ENCODE results near the gene IRF9.
A peak's percentile ranks its signal among the peaks of the same experiment; 100 is the strongest.

Gene IRF9

GRCh38 chr14:24213866-24214662 is 53.0 kb downstream of the IRF9 start:
- TF ChIP-seq, protein P1, sequence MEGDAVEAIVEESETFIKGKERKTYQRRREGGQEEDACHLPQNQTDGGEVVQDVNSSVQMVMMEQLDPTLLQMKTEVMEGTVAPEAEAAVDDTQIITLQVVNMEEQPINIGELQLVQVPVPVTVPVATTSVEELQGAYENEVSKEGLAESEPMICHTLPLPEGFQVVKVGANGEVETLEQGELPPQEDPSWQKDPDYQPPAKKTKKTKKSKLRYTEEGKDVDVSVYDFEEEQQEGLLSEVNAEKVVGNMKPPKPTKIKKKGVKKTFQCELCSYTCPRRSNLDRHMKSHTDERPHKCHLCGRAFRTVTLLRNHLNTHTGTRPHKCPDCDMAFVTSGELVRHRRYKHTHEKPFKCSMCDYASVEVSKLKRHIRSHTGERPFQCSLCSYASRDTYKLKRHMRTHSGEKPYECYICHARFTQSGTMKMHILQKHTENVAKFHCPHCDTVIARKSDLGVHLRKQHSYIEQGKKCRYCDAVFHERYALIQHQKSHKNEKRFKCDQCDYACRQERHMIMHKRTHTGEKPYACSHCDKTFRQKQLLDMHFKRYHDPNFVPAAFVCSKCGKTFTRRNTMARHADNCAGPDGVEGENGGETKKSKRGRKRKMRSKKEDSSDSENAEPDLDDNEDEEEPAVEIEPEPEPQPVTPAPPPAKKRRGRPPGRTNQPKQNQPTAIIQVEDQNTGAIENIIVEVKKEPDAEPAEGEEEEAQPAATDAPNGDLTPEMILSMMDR (conservative IDR thresholded peaks at IDR 0.05; ENCODE audit: low read length): no peak
- no peak for DNase-seq (ENCODE audit: low read depth)
- H3K4me3 ChIP-seq (ENCODE audit: low read length): peak overlapping the region; percentile 88

DNA sequence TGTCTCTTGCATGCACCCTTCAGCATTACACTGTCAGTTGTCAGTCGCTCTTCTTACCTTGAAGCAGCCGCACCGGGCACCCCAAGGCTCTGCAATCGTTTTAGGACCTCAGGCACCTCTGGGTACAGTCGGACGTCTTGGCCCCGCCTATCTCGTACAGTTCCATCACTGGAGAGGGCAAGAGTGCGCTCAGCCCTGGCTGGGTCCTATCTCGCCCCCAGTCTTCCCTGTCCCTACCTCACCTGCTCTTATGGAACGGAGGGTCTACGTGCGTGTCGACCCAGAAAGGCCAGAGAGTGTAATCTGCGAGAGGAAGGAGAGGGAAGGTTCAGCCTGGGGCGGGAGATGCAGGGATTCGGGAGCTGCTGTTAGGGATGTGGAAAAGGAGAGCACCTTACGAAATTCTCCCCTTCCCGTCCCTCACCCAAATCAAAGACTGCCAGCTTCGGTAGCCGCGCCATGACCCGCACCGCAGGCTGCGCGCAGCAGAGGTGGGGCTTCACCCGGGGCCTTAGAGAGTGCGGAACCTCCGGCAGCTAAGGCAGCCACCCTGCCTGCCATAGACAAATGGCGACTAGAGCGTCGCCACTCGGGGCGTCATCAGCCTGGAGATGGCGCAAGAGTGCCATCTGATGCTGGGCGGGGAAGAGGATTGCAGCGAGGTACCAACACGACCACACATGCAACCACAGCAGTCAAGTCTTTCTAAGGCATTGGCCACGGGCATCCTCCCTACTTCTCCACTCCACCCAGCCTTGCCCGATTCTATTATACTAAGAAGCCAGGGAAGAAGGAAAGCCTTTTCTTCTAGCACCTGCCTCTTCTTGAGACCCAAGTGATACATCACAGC is 54.7 kb downstream of the IRF9 start, which contains the start of gene MDP1:
Gene MDP1 (minus strand): TSS at position 572 of the 850 bp plus-strand sequence. CDS start 111 bp downstream, at position 461.
- H3K4me3 ChIP-seq (ENCODE audit: low read length): peak within 1 kb of the TSS; percentile 94
- peak; percentile 86 for DNase-seq (ENCODE audit: low read depth)
- TF ChIP-seq, protein P1 (conservative IDR thresholded peaks at IDR 0.05; ENCODE audit: low read length): peak; percentile 54
